ENCODE results near the gene TP53TG3B.
"Not testable (repeated sequence)": the region's sequence is repeated elsewhere in the genome, so short reads cannot be mapped to it uniquely, and the experiment has no call there.

GRCh38 chr16:33336226-33337012 lies 24.2 kb upstream of the TP53TG3B start:
- TF ChIP-seq CTCF, POLR2A (IDR thresholded peaks at IDR 0.05): not testable (repeated sequence)

Data from suprapubic skin (tissue), 3 donors.